PC-3 (cell line): Measurements from ENCODE around the gene CIAO3.

Experiments
- EZH2 ChIP-seq: fragments of 300-600 bp; sonication (generic); IDR thresholded peaks from one replicate; pipeline ENCODE4 v1.6.1; 2017; ENCODE audit warnings: antibody characterized with exemption, mild to moderate bottlenecking, low read length; ENCODE audit not compliant: unreplicated experiment
- TF ChIP-seq, protein P1 (sequence below): fragments of 300-600 bp; sonication (generic); conservative IDR thresholded peaks from 2 replicates; pipeline ENCODE4 v1.5.1; 2017; ENCODE audit warnings: antibody characterized with exemption, low read depth, mild to moderate bottlenecking, low read length

DNA sequence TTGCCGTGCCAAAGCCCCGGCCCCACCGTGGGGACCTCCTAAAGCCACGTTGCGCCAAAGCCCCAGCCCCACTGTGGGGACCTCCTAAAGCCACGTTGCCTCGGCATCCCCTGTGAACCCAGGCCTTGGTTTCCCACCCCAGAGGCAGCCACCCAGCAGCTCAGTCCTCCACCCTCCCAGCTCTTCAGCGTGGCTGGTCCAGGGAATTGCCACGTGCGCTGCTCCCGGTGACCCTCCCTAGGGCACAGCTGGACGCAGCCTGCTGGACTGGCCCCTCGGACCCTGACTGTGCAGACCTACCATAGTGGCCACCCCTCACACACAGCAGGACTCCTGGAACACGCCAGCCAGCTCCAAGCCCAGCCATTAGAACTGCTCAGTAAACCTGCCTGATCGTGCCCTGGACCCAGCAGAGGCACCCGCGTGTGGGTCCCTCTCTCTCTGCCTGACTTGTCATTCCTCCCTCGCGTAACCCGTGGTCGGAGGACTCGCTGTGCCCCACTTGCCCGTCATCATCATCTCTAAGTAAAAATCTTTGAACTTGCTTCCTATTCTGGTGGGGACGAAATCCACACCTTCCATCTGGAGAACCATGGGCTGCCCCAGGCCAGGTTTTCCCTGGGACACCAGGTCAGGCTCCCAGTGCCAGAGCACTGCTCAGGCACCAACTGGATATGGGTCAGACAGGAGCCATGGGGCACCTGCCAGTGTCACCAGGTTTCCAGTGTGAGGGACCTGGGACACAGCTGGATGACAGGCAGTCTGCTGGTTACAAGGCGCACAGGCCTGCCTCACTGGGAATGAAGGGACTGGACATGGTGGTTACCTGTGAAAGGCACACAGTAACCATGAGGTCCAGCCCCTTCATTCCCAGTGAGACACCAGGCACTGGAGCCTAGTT is 5.6 kb downstream of the CIAO3 start:
- no peak for TF ChIP-seq EZH2
- TF ChIP-seq, protein P1, sequence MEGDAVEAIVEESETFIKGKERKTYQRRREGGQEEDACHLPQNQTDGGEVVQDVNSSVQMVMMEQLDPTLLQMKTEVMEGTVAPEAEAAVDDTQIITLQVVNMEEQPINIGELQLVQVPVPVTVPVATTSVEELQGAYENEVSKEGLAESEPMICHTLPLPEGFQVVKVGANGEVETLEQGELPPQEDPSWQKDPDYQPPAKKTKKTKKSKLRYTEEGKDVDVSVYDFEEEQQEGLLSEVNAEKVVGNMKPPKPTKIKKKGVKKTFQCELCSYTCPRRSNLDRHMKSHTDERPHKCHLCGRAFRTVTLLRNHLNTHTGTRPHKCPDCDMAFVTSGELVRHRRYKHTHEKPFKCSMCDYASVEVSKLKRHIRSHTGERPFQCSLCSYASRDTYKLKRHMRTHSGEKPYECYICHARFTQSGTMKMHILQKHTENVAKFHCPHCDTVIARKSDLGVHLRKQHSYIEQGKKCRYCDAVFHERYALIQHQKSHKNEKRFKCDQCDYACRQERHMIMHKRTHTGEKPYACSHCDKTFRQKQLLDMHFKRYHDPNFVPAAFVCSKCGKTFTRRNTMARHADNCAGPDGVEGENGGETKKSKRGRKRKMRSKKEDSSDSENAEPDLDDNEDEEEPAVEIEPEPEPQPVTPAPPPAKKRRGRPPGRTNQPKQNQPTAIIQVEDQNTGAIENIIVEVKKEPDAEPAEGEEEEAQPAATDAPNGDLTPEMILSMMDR: no peak
